KOPT-K1 (cell line): Measurements from ENCODE around the gene MRPL17.
"Not testable (repeated sequence)": the region's sequence is repeated elsewhere in the genome, so short reads cannot be mapped to it uniquely, and the experiment has no call there.

ENCODE experiments used
- H3K27ac ChIP-seq: fragments of 200-600 bp; sonication (generic); 2 replicates; pipeline ENCODE4 v1.5.1; 2016; ENCODE audit warnings: antibody characterized with exemption, mild to moderate bottlenecking, low read depth, low read length; ENCODE audit not compliant: poor library complexity, severe bottlenecking
- H3K36me3 ChIP-seq: fragments of 200-600 bp; sonication (generic); 2 replicates; pipeline ENCODE4 v1.5.1; 2017; ENCODE audit warnings: antibody characterized with exemption, mild to moderate bottlenecking, low read length, moderate library complexity; ENCODE audit not compliant: insufficient read depth
- H3K9me3 ChIP-seq: fragments of 200-600 bp; sonication (generic); 2 replicates; pipeline ENCODE4 v1.5.1; 2017; ENCODE audit warnings: antibody characterized with exemption, low read length, mild to moderate bottlenecking; ENCODE audit not compliant: insufficient read depth, poor library complexity, severe bottlenecking

The MRPL17 gene

DNA sequence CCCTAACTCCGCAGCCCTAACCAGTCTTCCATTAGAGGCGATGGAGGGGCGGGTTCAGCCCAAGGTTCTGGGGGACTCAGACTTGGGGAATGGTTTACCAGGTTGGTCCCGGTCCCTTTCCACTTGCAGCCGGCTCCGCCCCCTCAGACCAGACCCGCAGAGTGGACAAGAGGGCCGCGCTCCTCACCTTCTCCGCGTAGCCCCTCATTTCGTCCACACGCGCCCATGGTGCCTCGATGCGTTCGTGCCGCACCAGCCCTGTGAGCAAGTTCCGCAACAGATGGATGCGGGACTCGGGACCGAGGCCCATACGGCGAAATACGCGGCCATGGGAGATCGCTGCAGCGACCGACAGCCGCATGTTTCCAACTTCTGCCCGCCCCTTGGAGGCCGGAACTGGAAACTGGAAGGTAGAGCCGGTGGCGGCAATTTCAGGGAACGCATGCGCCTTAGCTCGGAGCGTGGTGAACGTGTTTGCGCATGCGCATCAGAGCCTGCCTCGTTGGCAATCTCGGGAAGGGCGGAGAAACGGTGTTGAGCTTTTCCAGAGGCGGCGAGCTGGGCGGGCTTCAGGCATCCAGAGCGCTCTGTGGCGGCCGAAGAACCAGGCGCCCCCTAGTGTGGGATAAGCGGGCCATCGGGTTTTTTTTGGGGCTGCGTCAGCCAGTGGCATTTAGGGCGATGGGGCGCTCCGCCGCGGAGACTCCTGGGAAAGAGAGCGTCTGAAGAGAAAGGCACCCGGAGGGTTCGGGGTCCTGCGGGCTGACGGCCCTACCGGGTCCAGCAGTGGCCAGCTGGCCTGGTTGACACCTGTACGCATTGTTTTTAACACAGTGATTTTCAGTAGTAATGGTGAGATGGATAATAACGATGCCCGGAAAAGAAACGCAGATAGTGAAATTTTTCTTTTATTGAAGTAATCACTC, at the start of gene MRPL17:
TSS of gene MRPL17 (minus strand) at position 405 of the 926 bp plus-strand sequence. CDS start at position 361, 44 bp downstream.
- no peaks in the 10 kb centered on the region for H3K9me3 ChIP-seq
- peak within 1 kb of the TSS; percentile 90 for H3K27ac ChIP-seq
- H3K36me3 ChIP-seq = peaks cover 32% of the 10 kb centered on the region

- no peak overlapping the region for H3K27ac ChIP-seq
- no peaks in the 10 kb centered on the region for H3K36me3 ChIP-seq
- H3K9me3 ChIP-seq = peaks cover 3% of the 10 kb centered on the region
These were observed 45.0 kb upstream of the MRPL17 start for GRCh38 chr11:6727971-6728760.

DNA sequence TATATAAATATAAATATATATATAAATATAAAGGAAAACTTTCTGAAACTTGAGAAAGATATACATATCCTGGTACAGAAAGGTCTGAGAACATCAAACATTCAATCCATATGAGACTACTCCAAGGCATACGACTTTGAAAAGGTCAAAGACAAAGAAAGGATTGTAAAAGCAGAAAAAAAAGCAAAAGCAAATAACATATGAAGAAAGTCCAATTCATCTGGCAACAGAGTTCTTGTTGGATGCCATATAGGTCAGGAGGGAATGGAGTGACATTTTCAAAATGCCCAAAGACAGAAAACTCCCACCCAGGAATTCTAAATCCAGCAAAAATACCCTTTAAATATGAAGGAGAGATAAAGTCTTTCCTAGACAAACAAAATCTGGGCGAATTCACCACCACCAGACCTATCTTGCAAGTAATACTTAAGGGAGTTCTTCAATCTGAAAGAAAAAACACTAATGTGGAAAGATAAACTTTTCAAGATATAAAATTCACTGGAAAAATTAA, 42.3 kb upstream of the MRPL17 start:
- Histone ChIP-seq H3K36me3 (peaks cover 16% of the 10 kb centered on the region), H3K9me3 (peaks cover 3% of the 10 kb centered on the region), H3K27ac (no peak overlapping the region)

DNA sequence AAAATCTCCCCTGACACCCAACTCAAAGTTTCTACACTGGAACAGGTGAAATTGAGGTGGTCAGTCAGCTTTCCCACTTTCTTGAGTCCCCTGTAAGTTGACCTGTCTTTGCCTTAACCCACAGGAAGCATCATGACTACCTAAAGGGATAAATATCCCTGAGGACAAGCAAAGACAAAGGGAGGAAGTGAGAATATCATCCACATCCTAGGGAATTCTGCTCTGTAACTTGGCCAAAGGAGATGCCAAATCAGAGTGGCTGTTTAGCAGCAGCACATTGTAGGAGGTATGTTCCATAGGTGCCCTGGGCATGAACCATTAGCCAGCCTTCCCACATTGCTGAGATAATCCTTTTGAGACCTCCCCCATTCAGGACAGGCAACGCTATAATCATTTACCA, 40.9 kb upstream of the MRPL17 start:
- Histone ChIP-seq H3K9me3 (peaks cover 3% of the 10 kb centered on the region), H3K36me3 (peaks cover 21% of the 10 kb centered on the region), H3K27ac (no peak overlapping the region)

DNA sequence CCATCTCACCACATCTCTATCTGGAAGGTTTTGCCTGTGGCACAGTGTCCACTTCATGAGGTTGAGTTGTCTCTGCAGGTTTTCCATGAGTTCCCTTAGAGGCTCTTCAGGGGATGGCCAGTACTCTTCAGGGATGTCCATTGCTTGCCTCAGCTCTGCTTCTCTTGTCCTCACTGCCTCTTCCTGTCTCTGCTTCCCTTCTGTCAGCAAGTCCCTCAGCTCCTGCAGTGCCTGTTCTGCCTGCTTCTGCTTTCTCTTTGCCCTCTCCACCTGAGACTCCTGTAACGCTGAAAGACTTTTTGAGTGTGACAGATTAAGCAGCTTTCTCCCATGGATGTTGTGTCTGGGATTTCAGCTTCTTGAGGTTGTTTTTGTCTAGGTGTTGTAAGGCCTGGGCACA, 38.2 kb upstream of the MRPL17 start:
- H3K9me3 ChIP-seq = peaks cover 17% of the 10 kb centered on the region
- peaks cover 21% of the 10 kb centered on the region for H3K36me3 ChIP-seq
- H3K27ac ChIP-seq = peak overlapping the region; percentile 32

GRCh38 chr11:6719576-6719975, 36.4 kb upstream of the MRPL17 start:
- peaks cover 21% of the 10 kb centered on the region for H3K36me3 ChIP-seq
- H3K27ac ChIP-seq = no peak overlapping the region
- H3K9me3 ChIP-seq = peaks cover 17% of the 10 kb centered on the region

GRCh38 chr11:6717426-6717825, 34.3 kb upstream of the MRPL17 start:
- Histone ChIP-seq H3K9me3 (peaks cover 18% of the 10 kb centered on the region), H3K36me3 (peaks cover 20% of the 10 kb centered on the region)

GRCh38 chr11:6711552-6711951, 28.4 kb upstream of the MRPL17 start:
- not testable (repeated sequence) for H3K27ac ChIP-seq, H3K36me3 ChIP-seq
- peaks cover 14% of the 10 kb centered on the region for H3K9me3 ChIP-seq

More at GRCh38 chr11:6717426-6717825, 34.3 kb upstream of the MRPL17 start:
- no peak overlapping the region for H3K27ac ChIP-seq

DNA sequence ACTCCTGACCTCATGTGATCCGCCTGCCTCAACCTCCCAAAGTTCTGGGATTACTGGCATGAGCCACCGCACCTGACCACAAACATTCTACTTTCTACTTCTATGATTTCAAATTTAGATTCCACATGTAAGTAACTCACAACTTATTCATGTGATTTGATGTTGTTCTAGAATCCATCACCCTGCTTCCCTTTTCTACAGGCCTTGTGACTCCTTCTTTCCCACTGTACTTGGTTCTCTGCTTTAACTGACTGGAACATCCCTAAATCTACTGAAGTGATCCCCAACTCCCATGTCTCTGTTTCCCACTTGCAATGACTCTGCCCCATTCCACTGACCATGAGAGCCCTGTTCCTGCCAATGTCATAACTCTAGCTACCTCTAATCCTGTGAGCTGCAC, 25.7 kb upstream of the MRPL17 start:
- no peak overlapping the region for H3K27ac ChIP-seq
- peaks cover 4% of the 10 kb centered on the region; the same call in 1 of the 2 replicates for H3K36me3 ChIP-seq
- H3K9me3 ChIP-seq = peaks cover 13% of the 10 kb centered on the region

DNA sequence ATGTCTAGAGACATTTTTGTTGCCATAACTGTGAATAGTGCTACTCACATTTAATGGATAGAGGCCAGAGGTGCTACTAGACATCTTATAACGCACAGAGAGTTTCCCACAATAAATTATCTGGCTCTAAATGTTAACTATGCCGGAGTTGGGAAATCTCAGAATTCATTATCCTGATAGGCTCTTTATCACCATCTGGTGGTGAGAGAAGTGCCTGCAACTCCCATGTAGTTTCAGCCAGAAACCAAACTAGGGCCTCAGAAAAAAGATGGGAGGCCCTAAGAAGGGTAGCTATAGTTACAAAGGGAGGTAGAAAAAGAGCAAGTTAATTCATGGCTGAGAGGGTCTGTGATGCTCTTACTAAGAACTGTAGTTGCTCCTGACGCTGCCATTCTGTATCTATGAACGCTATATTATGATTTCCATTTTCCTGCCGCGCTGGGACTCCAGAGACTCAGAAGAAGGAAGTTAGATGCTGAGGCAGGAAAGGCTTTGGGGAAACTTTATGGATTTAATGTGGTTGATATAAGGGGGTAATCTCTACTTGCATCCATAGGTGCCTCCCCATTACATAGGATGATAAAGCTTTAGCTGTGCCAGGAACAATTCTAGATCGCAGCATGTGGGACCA, 22.9 kb upstream of the MRPL17 start:
- no peaks in the 10 kb centered on the region for H3K36me3 ChIP-seq
- no peak overlapping the region for H3K27ac ChIP-seq
- H3K9me3 ChIP-seq = no peaks in the 10 kb centered on the region

DNA sequence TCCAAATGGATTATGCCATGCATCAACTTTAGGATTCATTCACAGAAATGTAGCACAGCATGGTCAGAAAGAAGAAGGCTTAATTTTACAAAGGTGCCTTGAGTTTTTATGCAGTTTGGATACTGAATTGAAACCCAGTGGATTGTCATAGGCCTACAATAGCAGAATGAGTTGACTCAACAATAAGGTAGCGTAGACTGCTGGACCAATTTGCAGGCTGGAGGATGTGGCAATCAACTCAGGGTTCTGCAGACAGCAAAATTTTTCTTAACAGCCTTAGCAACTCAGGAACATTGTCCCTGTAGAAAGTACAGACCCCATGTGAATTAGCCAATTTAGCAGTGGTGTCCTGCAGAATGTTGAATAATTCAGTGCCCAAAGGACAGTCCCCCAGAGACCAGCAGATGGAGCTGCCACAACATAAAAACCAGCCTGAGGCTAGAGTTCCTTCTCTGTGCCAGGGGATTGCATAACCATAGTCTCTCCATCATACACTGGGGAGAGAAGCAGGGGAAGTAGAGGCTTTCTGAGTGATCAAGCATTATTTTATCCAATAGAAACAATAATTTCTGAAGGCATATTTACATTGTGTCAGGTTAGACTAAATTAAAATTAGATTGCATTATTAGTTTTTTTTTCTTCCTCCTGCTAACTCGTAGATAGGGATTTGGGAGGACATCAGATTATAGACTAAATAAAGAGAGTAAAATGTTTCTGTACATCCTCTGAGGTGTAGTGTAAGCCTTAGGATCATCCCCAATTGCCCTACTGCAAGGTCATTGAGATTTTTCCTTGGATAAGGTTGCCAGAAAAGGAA, 20.3 kb upstream of the MRPL17 start:
- Histone ChIP-seq H3K36me3 (no peaks in the 10 kb centered on the region), H3K27ac (no peak overlapping the region), H3K9me3 (no peaks in the 10 kb centered on the region)

- H3K27ac ChIP-seq = not testable (repeated sequence)
These were observed 18.8 kb upstream of the MRPL17 start for GRCh38 chr11:6701955-6702354.

GRCh38 chr11:6695377-6695776, 12.2 kb upstream of the MRPL17 start:
- no peaks in the 10 kb centered on the region for H3K36me3 ChIP-seq
- no peak overlapping the region for H3K27ac ChIP-seq
- H3K9me3 ChIP-seq = no peaks in the 10 kb centered on the region

More at GRCh38 chr11:6701955-6702354, 18.8 kb upstream of the MRPL17 start:
- not testable (repeated sequence) for H3K36me3 ChIP-seq, H3K9me3 ChIP-seq

DNA sequence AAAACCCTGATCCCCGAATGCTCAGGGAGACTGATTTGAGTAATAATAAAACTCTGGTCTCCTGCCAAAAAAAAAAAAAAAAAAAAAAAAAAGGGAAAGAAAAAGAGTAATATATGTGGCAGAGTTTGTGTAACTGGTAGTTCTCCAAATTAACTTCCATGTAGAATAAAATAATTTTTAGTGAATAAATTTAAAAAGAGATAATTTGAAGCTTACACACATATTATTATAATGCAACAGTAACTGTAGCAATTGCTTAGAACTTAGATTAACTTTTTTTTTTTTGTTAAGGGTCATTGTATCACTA, 11.0 kb upstream of the MRPL17 start:
- H3K36me3 ChIP-seq = no peaks in the 10 kb centered on the region
- no peaks in the 10 kb centered on the region for H3K9me3 ChIP-seq
- H3K27ac ChIP-seq = no peak overlapping the region
